HEK293 (cell line): ENCODE results near the gene DCLK1.

Experiments
- BCL11A ChIP-seq: fragments of 450-650 bp; formaldehyde crosslinking; IDR thresholded peaks from 2 replicates; pipeline ENCODE4 v1.5.1; 2016; ENCODE audit warnings: low read depth, missing biosample characterization, missing genetic modification characterization
- HOXA7 ChIP-seq: sonication (generic); formaldehyde crosslinking; IDR thresholded peaks from 2 replicates; pipeline ENCODE4 v1.8.1; 2022; ENCODE audit warnings: missing genetic modification reagents, borderline replicate concordance
- OVOL3 ChIP-seq: fragments of 450-650 bp; formaldehyde crosslinking; IDR thresholded peaks from 2 replicates; pipeline ENCODE4 v1.5.1; 2016; ENCODE audit warnings: missing biosample characterization, missing genetic modification characterization
- SP2 ChIP-seq: fragments of 450-650 bp; formaldehyde crosslinking; IDR thresholded peaks from 2 replicates; pipeline ENCODE4 v1.5.1; 2016; ENCODE audit warnings: missing biosample characterization, missing genetic modification characterization
- SP7 ChIP-seq: fragments of 450-650 bp; formaldehyde crosslinking; IDR thresholded peaks from 2 replicates; pipeline ENCODE4 v1.5.1; 2016; ENCODE audit warnings: missing biosample characterization, missing genetic modification characterization
- TCF7L2 ChIP-seq: IDR thresholded peaks from 2 replicates; pipeline ENCODE4 v1.6.1; 2011; ENCODE audit warnings: low read depth, mild to moderate bottlenecking, inconsistent platforms, low read length, moderate library complexity, borderline replicate concordance
- ZBTB8A ChIP-seq: fragments of 450-650 bp; formaldehyde crosslinking; IDR thresholded peaks from 2 replicates; pipeline ENCODE4 v1.5.1; 2016; ENCODE audit warnings: missing biosample characterization, missing genetic modification characterization
- ZIC2 ChIP-seq: fragments of 450-650 bp; formaldehyde crosslinking; IDR thresholded peaks from 2 replicates; pipeline ENCODE4 v1.5.1; 2016; ENCODE audit warnings: missing biosample characterization, missing genetic modification characterization
- ZNF133 ChIP-seq: fragments of 450-650 bp; formaldehyde crosslinking; IDR thresholded peaks from 2 replicates; pipeline ENCODE4 v1.5.1; 2016; ENCODE audit warnings: missing biosample characterization, missing genetic modification characterization
- ZNF155 ChIP-seq: fragments of 450-650 bp; formaldehyde crosslinking; IDR thresholded peaks from 2 replicates; pipeline ENCODE4 v1.5.1; 2016; ENCODE audit warnings: missing biosample characterization, missing genetic modification characterization
- ZNF23 ChIP-seq: fragments of 450-650 bp; formaldehyde crosslinking; IDR thresholded peaks from 2 replicates; pipeline ENCODE4 v1.5.1; 2016; ENCODE audit warnings: missing biosample characterization, missing genetic modification characterization, borderline replicate concordance
- ZNF24 ChIP-seq: fragments of 450-650 bp; formaldehyde crosslinking; IDR thresholded peaks from 2 replicates; pipeline ENCODE4 v1.5.1; 2016; ENCODE audit warnings: missing biosample characterization, missing genetic modification characterization
- ZNF366 ChIP-seq: fragments of 450-650 bp; formaldehyde crosslinking; conservative IDR thresholded peaks from 2 replicates; pipeline ENCODE4 v1.5.1; 2016; ENCODE audit warnings: missing biosample characterization, missing genetic modification characterization
- ZNF394 ChIP-seq: fragments of 450-650 bp; formaldehyde crosslinking; IDR thresholded peaks from 2 replicates; pipeline ENCODE4 v1.5.1; 2016; ENCODE audit warnings: missing biosample characterization, missing genetic modification characterization, mild to moderate bottlenecking, moderate library complexity, borderline replicate concordance
- ZNF416 ChIP-seq: fragments of 450-650 bp; formaldehyde crosslinking; IDR thresholded peaks from 2 replicates; pipeline ENCODE4 v1.5.1; 2016; ENCODE audit warnings: missing biosample characterization, missing genetic modification characterization
- ZNF423 ChIP-seq: fragments of 450-650 bp; formaldehyde crosslinking; IDR thresholded peaks from 2 replicates; pipeline ENCODE4 v1.5.1; 2016; ENCODE audit warnings: missing biosample characterization, missing genetic modification characterization
- ZNF501 ChIP-seq: fragments of 450-650 bp; formaldehyde crosslinking; IDR thresholded peaks from 2 replicates; pipeline ENCODE4 v1.5.1; 2016; ENCODE audit warnings: missing biosample characterization, missing genetic modification characterization
- ZNF529 ChIP-seq: fragments of 450-650 bp; formaldehyde crosslinking; IDR thresholded peaks from 2 replicates; pipeline ENCODE4 v1.5.1; 2017; ENCODE audit warnings: missing genetic modification characterization, missing biosample characterization; ENCODE audit not compliant: insufficient replicate concordance
- ZNF558 ChIP-seq: fragments of 450-650 bp; formaldehyde crosslinking; IDR thresholded peaks from 2 replicates; pipeline ENCODE4 v1.5.1; 2016; ENCODE audit warnings: missing biosample characterization, missing genetic modification characterization
- ZNF585B ChIP-seq: fragments of 450-650 bp; formaldehyde crosslinking; IDR thresholded peaks from 2 replicates; pipeline ENCODE4 v1.5.1; 2016; ENCODE audit warnings: missing biosample characterization, missing genetic modification characterization
- ZNF660 ChIP-seq: fragments of 450-650 bp; IDR thresholded peaks from 2 replicates; pipeline ENCODE4 v1.5.1; 2018; ENCODE audit warnings: missing biosample characterization, mild to moderate bottlenecking, missing genetic modification characterization
- ZNF707 ChIP-seq: fragments of 450-650 bp; formaldehyde crosslinking; IDR thresholded peaks from 2 replicates; pipeline ENCODE4 v1.5.1; 2016; ENCODE audit warnings: missing biosample characterization, missing genetic modification characterization
- ZNF785 ChIP-seq: fragments of 450-650 bp; formaldehyde crosslinking; IDR thresholded peaks from 2 replicates; pipeline ENCODE4 v1.5.1; 2016; ENCODE audit warnings: missing biosample characterization, missing genetic modification characterization
- ZNF830 ChIP-seq: fragments of 450-650 bp; IDR thresholded peaks from 2 replicates; pipeline ENCODE4 v1.5.0; 2018; ENCODE audit warnings: missing biosample characterization, missing genetic modification characterization, low read depth, mild to moderate bottlenecking, moderate library complexity
- TF ChIP-seq, protein P1 (sequence below): fragments of 450-650 bp; formaldehyde crosslinking; IDR thresholded peaks from 2 replicates; pipeline ENCODE4 v1.5.1; 2016; ENCODE audit warnings: missing biosample characterization, missing genetic modification characterization
- TF ChIP-seq, protein P2 (sequence below): IDR thresholded peaks from 2 replicates; pipeline ENCODE4 v1.6.1; 2011; ENCODE audit warnings: mild to moderate bottlenecking, low read depth, low read length, borderline replicate concordance
- TF ChIP-seq, protein P3 (sequence below): fragments of 450-650 bp; formaldehyde crosslinking; IDR thresholded peaks from 2 replicates; pipeline ENCODE4 v1.5.0; 2017; ENCODE audit warnings: missing biosample characterization, missing genetic modification characterization, borderline replicate concordance
- TF ChIP-seq, protein P4 (sequence below): fragments of 450-650 bp; formaldehyde crosslinking; IDR thresholded peaks from 2 replicates; pipeline ENCODE4 v1.5.1; 2016; ENCODE audit warnings: missing biosample characterization, missing genetic modification characterization
- TF ChIP-seq, protein P5 (sequence below): fragments of 450-650 bp; formaldehyde crosslinking; IDR thresholded peaks from 2 replicates; pipeline ENCODE4; 2016; ENCODE audit warnings: missing biosample characterization, missing genetic modification characterization
- TF ChIP-seq, protein P6 (sequence below): fragments of 450-650 bp; formaldehyde crosslinking; optimal IDR thresholded peaks from 2 replicates; pipeline ENCODE3; 2016; ENCODE audit warnings: missing biosample characterization, mild to moderate bottlenecking, missing genetic modification characterization
- TF ChIP-seq, protein P7 (sequence below): fragments of 450-650 bp; formaldehyde crosslinking; IDR thresholded peaks from 2 replicates; pipeline ENCODE4 v1.5.1; 2016; ENCODE audit warnings: missing biosample characterization, missing genetic modification characterization, low read depth

DCLK1 gene

DNA sequence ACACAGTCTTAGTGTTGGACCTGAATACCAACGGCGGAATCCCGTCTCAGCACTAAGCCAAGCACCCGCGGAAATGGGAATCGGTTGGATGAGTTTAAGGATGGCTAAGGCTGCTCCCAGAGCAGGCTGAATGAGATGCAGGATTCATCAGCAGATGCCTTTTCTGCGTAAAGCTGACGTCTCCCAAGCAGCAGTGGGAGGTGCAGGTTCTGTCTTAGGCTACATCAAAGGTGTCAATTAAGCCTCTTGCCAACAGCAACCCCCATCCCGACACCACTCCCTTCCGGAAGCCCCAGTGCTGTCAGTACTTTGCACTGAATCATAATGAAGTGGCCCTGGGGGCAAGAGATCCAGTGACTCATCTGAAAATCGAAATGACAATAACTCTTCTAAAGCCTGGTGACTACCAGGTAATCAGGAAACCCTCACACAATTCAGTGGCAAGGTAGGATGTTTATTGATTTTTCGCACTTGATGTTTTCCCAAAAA is 275.6 kb downstream of the DCLK1 start (continued):
- no peak for TF ChIP-seq ZNF416 (tag by site-specific recombination)
- peak; percentile 98 for TF ChIP-seq SP7 (tag by site-specific recombination)
- TF ChIP-seq ZIC2 (tag by site-specific recombination), result no peak
- TF ChIP-seq BCL11A (tag by site-specific recombination), result no peak
- TF ChIP-seq ZNF529 (tag by site-specific recombination), result no peak
- TF ChIP-seq ZNF23 (tag by site-specific recombination), result no peak
- TF ChIP-seq ZNF785 (tag by site-specific recombination), result no peak
- TF ChIP-seq, protein P1, sequence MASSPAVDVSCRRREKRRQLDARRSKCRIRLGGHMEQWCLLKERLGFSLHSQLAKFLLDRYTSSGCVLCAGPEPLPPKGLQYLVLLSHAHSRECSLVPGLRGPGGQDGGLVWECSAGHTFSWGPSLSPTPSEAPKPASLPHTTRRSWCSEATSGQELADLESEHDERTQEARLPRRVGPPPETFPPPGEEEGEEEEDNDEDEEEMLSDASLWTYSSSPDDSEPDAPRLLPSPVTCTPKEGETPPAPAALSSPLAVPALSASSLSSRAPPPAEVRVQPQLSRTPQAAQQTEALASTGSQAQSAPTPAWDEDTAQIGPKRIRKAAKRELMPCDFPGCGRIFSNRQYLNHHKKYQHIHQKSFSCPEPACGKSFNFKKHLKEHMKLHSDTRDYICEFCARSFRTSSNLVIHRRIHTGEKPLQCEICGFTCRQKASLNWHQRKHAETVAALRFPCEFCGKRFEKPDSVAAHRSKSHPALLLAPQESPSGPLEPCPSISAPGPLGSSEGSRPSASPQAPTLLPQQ (tag by site-specific recombination), result no peak
- 0 out of 2 replicates have a peak, but pooled peaks have one; percentile 36 for TF ChIP-seq ZNF660
- no peak for TF ChIP-seq ZNF423 (tag by site-specific recombination)
- no peak for TF ChIP-seq ZBTB8A
- no peak; the same call in 1 of the 2 replicates for TF ChIP-seq SP2
- TF ChIP-seq, protein P2, sequence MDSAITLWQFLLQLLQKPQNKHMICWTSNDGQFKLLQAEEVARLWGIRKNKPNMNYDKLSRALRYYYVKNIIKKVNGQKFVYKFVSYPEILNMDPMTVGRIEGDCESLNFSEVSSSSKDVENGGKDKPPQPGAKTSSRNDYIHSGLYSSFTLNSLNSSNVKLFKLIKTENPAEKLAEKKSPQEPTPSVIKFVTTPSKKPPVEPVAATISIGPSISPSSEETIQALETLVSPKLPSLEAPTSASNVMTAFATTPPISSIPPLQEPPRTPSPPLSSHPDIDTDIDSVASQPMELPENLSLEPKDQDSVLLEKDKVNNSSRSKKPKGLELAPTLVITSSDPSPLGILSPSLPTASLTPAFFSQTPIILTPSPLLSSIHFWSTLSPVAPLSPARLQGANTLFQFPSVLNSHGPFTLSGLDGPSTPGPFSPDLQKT, result no peak
- no peak for TF ChIP-seq ZNF394 (tag by site-specific recombination)
- TF ChIP-seq, protein P3, sequence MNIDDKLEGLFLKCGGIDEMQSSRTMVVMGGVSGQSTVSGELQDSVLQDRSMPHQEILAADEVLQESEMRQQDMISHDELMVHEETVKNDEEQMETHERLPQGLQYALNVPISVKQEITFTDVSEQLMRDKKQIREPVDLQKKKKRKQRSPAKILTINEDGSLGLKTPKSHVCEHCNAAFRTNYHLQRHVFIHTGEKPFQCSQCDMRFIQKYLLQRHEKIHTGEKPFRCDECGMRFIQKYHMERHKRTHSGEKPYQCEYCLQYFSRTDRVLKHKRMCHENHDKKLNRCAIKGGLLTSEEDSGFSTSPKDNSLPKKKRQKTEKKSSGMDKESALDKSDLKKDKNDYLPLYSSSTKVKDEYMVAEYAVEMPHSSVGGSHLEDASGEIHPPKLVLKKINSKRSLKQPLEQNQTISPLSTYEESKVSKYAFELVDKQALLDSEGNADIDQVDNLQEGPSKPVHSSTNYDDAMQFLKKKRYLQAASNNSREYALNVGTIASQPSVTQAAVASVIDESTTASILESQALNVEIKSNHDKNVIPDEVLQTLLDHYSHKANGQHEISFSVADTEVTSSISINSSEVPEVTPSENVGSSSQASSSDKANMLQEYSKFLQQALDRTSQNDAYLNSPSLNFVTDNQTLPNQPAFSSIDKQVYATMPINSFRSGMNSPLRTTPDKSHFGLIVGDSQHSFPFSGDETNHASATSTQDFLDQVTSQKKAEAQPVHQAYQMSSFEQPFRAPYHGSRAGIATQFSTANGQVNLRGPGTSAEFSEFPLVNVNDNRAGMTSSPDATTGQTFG (tag by site-specific recombination), result no peak
- peak; percentile 67 for TF ChIP-seq ZNF366 (tag by site-specific recombination)
- TF ChIP-seq, protein P4, sequence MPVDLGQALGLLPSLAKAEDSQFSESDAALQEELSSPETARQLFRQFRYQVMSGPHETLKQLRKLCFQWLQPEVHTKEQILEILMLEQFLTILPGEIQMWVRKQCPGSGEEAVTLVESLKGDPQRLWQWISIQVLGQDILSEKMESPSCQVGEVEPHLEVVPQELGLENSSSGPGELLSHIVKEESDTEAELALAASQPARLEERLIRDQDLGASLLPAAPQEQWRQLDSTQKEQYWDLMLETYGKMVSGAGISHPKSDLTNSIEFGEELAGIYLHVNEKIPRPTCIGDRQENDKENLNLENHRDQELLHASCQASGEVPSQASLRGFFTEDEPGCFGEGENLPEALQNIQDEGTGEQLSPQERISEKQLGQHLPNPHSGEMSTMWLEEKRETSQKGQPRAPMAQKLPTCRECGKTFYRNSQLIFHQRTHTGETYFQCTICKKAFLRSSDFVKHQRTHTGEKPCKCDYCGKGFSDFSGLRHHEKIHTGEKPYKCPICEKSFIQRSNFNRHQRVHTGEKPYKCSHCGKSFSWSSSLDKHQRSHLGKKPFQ (tag by site-specific recombination), result no peak
- no peak for TF ChIP-seq ZNF501 (tag by site-specific recombination)
- TF ChIP-seq, protein P5, sequence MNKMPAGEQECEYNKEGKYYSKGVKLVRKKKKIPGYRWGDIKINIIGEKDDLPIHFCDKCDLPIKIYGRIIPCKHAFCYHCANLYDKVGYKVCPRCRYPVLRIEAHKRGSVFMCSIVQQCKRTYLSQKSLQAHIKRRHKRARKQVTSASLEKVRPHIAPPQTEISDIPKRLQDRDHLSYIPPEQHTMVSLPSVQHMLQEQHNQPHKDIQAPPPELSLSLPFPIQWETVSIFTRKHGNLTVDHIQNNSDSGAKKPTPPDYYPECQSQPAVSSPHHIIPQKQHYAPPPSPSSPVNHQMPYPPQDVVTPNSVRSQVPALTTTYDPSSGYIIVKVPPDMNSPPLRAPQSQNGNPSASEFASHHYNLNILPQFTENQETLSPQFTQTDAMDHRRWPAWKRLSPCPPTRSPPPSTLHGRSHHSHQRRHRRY (tag by site-specific recombination), result no peak
- TF ChIP-seq, protein P6, sequence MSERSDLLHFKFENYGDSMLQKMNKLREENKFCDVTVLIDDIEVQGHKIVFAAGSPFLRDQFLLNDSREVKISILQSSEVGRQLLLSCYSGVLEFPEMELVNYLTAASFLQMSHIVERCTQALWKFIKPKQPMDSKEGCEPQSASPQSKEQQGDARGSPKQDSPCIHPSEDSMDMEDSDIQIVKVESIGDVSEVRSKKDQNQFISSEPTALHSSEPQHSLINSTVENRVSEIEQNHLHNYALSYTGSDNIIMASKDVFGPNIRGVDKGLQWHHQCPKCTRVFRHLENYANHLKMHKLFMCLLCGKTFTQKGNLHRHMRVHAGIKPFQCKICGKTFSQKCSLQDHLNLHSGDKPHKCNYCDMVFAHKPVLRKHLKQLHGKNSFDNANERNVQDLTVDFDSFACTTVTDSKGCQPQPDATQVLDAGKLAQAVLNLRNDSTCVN (tag by site-specific recombination), result no peak
- TF ChIP-seq HOXA7 (CRISPR knock-in tag), result no peak
- no peak for TF ChIP-seq ZNF133 (tag by site-specific recombination)
- TF ChIP-seq ZNF24 (tag by site-specific recombination), result peak; percentile 64; the same call in 1 of the 2 replicates
- TF ChIP-seq ZNF830 (tag by site-specific recombination), result no peak
- TF ChIP-seq ZNF585B (tag by site-specific recombination), result no peak
- TF ChIP-seq OVOL3 (tag by site-specific recombination), result no peak
- no peak for TF ChIP-seq ZNF707 (tag by site-specific recombination)
- no peak for TF ChIP-seq ZNF558 (tag by site-specific recombination)
- 0 out of 2 replicates have a peak, but pooled peaks have one; percentile 27 for TF ChIP-seq TCF7L2
- no peak for TF ChIP-seq ZNF155 (tag by site-specific recombination)
- TF ChIP-seq, protein P7, sequence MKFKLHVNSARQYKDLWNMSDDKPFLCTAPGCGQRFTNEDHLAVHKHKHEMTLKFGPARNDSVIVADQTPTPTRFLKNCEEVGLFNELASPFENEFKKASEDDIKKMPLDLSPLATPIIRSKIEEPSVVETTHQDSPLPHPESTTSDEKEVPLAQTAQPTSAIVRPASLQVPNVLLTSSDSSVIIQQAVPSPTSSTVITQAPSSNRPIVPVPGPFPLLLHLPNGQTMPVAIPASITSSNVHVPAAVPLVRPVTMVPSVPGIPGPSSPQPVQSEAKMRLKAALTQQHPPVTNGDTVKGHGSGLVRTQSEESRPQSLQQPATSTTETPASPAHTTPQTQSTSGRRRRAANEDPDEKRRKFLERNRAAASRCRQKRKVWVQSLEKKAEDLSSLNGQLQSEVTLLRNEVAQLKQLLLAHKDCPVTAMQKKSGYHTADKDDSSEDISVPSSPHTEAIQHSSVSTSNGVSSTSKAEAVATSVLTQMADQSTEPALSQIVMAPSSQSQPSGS (tag by site-specific recombination), result no peak
